PC-3 (cell line): Measurements from ENCODE around the gene SENP1.

Source experiments
- CTCF ChIP-seq: fragments of 300-600 bp; sonication (generic); conservative IDR thresholded peaks from 2 replicates; pipeline ENCODE4 v1.5.1; 2017; ENCODE audit warnings: antibody characterized with exemption, low read depth, mild to moderate bottlenecking, low read length
- EZH2 ChIP-seq: fragments of 300-600 bp; sonication (generic); IDR thresholded peaks from one replicate; pipeline ENCODE4 v1.6.1; 2017; ENCODE audit warnings: antibody characterized with exemption, mild to moderate bottlenecking, low read length; ENCODE audit not compliant: unreplicated experiment
- EZH2phosphoT487 ChIP-seq: fragments of 300-600 bp; sonication (generic); IDR thresholded peaks from 2 replicates; pipeline ENCODE4 v1.6.1; 2018; ENCODE audit warnings: mild to moderate bottlenecking, antibody characterized with exemption, low read length, borderline replicate concordance

GRCh38 chr12:48021485-48022179, 84.2 kb downstream of the SENP1 start:
- TF ChIP-seq CTCF = no peak
- no peak for TF ChIP-seq EZH2phosphoT487
- no peak for TF ChIP-seq EZH2
